ENCODE data around the gene CYS1.
"Not testable (repeated sequence)": the region's sequence is repeated elsewhere in the genome, so short reads cannot be mapped to it uniquely, and the experiment has no call there.

CYS1 gene, protein sequence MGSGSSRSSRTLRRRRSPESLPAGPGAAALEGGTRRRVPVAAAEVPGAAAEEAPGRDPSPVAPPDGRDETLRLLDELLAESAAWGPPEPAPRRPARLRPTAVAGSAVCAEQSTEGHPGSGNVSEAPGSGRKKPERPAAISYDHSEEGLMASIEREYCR

DNA sequence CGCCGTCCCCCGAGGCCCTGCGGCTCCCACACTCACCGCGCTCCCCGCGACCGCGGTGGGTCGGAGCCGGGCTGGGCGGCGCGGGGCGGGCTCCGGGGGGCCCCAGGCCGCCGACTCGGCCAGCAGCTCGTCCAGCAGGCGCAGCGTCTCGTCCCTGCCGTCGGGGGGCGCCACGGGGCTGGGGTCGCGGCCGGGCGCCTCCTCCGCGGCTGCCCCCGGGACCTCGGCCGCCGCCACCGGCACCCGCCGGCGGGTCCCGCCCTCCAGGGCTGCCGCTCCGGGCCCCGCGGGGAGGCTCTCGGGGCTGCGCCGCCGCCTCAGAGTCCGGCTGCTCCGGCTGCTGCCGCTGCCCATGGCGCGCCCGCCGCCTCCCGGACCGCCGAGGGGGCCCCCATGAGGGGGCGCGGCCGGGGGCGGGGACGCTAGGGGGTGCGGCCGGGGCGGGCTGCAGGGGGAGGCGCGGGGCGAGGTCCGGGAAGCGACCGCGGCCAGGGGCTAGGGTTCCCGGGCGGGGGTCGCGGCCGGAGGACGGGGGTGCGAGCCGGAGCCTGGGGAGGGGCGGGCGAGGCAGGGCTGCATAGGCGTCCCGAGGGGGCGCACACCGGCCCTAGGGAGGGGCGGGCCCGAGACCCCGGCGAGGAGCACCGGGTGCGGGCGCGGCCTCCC is at the start of gene CYS1:
CYS1 (minus strand) TSS at position 542 of the 666 bp plus-strand sequence; CDS start at position 354, 188 bp downstream.
- peak; percentile 20 for DNase-seq (ENCODE audit: low read depth)

DNA sequence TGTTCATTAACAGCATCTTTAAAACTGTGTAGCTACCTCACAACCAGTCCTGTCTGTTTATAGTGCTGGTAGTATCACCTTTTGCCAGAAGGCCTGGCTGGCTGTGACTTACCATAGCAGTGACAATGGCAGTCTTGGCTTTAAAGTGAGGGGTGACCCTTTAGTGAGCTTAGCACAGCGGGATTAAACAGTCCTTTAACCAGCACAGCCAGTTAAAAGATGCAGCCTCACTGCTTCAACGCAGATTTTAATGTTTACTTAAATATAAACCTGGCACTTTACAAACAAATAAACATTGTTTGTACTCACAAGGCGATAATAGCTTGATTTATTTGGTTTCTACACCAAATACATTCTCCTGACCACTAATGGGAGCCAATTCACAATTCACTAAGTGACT is 49.3 kb upstream of the CYS1 start:
- no peak for DNase-seq (ENCODE audit: low read depth)

DNA sequence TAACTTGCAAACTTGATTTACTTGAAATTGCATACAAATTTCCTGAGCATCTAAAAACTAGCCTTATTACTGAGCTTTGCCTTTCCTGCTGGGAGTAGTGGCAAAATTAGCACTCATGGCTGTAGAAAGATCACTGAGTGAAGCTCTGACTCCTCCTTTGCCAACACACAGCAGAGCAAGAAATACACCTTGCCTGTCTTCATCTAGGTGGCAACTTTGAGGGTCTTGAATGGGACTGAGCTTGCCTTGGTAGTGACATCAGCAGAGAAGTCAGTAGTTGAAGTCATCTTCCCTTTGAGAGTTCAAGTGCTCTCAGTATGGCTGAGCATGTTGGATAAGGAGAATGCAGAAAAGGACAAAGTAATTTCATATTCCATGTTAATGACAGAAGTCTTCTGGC is 48.2 kb upstream of the CYS1 start:
- DNase-seq (ENCODE audit: low read depth) = no peak

DNA sequence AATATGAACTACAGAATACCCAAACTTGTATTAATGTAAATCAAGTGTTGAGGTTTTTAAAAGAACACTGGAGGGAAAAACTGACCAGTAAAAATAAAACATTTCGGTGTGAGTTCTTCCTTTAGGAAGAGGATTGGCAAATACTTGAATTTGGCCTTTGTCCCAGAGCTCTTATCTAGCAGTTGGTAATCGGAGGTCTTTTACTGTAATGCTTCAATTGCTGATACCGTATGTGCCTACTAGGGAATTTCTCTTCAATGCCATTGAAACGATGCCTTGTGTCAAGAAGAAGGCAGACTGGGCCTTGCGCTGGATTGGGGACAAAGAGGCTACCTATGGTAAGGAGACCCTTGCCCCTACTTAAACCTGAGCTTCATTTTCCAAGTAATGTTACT is 46.4 kb upstream of the CYS1 start:
- DNase-seq (ENCODE audit: low read depth) = peak; percentile 22

DNA sequence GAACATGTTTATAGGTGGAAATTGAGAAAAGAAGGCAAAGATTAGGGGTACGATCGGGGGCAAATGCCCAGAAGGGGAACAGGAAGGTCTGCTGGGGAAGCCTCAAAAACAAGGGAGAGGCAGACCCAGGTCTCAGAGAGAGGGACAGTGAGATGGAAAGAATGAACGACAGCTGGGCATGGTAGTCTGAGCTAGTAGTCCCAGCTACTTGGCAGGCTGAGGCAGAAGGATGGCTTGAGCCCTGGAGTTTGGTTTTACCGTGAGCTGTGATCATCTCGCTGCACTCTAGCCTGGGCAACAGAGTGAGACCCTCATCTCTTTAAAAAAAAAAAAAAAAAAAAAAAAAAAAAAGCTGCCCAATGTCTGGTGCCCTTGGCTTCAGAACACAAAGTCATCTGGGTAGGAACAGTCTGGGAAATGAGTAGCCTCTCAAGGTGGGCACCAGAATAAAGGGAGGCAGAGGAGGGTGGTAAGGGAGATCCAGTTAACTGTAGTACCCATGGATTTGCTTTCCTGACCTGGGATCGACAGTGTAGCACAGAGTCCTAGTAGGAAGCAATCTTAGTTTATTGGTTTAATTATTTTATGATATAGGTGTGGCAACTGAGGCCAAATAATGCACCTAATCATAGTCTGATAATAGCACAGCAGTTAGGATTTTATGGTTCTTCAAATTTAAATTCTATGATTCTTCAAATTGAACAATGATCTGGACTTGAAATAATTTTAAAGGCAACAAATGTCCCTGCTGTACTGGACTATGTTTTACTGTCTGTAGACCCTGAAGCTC is 45.8 kb upstream of the CYS1 start:
- no peak for DNase-seq (ENCODE audit: low read depth)

DNA sequence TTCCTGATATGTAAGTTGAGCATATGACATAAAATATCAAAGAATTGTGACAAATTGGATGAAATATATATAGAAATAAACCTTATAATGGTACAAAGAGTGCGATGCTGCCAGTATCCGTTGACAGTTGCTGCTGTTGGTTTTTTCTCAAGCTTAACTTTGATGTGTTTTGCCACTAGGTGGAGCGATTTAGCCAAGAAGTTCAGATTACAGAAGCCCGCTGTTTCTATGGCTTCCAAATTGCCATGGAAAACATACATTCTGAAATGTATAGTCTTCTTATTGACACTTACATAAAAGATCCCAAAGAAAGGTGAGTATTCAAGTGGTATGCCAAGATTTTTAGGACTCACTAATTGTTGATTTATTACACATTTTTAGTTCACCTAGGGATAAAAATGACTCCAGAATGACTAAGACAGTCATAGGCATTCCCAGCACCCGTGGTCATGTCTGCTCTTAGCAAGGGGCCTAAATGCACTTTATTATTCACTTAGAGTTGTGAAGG is 44.4 kb upstream of the CYS1 start:
- peak; percentile 78 for DNase-seq (ENCODE audit: low read depth)

DNA sequence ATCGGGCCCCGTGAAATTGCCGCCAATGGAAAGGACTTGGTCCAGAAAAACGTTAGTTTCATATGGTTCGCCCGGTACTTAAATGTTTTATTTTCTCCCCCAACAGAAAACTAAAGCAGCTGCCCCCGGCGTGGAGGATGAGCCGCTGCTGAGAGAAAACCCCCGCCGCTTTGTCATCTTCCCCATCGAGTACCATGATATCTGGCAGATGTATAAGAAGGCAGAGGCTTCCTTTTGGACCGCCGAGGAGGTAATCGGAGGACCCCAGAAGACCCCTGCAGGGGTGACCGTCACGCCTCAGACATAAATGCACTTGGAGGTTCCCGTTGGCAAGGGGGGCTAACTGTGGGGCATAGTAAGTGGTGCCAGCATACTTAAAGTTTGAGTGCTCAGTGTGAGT is 43.1 kb upstream of the CYS1 start:
- no peak for DNase-seq (ENCODE audit: low read depth)

DNA sequence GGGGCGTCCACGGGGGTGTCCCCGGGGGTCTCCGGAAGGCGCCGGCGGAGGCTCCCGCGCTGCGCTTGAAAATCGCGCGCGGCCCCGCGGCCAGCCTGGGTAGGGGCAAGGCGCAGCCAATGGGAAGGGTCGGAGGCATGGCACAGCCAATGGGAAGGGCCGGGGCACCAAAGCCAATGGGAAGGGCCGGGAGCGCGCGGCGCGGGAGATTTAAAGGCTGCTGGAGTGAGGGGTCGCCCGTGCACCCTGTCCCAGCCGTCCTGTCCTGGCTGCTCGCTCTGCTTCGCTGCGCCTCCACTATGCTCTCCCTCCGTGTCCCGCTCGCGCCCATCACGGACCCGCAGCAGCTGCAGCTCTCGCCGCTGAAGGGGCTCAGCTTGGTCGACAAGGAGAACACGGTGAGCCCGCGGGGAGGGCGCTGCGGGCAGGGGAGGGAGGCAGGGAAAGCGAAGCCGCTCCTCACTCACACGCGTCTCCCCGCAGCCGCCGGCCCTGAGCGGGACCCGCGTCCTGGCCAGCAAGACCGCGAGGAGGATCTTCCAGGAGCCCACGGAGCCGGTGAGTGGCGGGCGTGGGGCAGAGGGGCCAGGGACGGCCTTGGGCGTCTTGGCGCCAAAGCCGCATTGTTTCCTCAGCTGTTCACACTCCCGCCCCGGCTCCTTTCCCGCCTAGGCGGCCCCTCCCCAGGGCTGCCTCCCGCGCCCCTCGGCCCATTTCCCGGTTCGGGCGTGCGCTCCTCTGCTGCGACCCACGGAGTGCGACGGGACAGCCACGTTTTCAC is 42.5 kb upstream of the CYS1 start, which contains the start of gene RRM2:
RRM2 (plus strand) TSS at position 240 of the 781 bp plus-strand sequence; CDS start at position 300, 60 bp downstream.
- DNase-seq (ENCODE audit: low read depth) = peak; percentile 94

DNA sequence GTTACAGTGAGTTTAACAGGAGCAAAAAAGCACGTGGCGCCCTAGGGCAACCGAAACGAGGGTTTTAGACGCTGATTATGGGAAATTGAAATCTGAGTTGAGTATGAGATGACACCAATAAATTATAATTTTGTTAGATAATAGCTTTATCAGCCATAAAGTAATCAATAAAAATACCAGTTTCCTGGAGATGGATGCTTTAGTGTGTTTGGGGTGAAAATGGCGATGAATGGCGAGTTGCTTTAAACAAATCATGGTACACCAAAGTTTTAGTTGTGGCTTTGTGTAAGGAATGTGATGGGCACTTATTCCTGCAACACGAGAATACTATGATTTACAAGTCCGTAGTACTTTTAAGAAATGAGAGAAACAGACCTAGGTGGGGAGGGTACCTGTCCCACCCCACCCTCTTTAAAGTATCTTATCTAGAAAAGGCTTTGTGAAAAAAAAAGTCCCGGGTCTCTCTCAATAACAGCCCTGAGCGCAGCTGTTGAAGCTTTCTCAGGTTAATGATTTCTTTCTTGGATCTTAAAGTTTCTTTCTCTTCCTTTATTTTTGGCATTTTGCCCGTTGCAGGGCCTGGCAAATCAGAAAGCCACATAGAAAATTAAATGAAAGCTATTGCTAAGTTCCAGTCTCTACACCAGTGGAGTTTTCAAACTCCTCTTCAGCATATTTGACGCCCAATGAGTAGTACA is 40.8 kb upstream of the CYS1 start:
- DNase-seq (ENCODE audit: low read depth) = peak; percentile 44

DNA sequence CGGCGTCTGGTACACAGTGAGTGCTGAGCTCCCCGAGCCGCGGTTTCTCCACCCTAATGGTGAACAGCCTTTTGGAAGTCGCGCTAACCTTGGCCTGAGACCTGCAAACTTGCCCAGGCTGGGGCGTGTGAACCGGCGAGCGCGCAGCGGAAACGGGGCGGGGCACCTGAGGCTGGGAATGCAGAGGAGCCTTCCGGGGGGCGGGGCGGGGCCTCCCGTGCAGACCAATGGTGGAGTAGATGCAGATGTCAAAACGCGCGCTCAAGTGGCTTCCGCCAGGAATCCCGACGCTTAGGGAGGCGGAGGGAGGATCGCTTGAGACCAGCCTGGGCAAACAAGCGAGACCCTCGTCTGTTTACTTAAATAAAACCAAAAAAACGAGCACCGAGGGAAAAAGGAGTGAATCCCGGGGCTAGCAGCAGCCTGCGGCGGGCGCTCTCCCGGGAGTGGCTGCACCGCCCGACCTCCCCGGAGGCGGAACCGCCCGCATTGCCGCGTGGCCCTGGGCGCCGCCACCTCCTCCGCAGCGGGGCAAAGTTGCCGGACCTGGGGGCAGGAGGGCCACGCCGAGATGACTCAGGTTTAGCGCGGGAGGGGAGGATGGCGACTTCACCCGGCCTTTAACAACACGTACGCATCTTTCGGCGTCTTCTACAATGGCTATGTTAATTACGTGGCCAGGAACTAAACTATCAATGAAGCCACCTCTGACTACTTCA is 40.1 kb upstream of the CYS1 start:
- DNase-seq (ENCODE audit: low read depth) = peak; percentile 94

DNA sequence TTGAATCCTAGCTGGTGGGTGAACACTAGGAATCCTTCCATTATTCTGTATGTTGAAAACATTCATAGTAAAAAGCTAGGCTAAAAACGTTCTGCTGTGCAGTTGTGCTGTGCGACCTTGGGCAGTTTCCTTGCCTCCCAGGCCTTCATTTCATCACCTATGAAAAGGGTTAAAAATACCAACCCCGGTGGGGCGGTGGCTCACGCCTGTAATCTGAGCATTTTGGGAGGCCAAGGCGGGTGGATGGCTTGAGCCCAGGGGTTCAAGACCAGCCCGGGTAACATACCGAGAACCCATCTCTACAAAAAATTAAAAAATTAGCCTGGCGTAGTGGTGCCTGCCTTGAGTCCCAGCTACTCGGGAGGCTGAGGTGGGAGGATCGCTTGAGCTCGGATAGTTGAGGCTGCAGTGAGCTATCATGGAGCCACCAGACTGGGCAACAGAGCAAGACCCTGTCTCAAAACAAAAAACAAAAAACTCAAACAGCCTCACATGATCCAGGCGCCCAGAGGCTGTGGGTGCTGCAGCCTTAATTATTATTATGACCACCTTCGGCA is 39.5 kb upstream of the CYS1 start:
- no peak for DNase-seq (ENCODE audit: low read depth)

DNA sequence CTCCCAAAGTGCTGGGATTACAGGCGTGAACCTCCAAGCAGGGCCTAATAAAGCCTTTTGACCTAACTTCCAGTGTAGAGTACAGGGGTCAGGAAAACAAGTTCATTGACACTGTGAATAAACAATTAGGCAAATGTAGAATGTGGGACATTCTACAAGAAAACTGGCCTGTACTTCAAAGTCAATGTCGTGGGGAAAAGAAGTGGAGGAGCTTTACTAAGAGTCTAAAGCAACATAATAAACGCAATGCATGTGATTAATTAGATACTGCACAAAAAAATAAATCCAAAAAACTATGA is 38.8 kb upstream of the CYS1 start:
- DNase-seq (ENCODE audit: low read depth) = no peak

DNA sequence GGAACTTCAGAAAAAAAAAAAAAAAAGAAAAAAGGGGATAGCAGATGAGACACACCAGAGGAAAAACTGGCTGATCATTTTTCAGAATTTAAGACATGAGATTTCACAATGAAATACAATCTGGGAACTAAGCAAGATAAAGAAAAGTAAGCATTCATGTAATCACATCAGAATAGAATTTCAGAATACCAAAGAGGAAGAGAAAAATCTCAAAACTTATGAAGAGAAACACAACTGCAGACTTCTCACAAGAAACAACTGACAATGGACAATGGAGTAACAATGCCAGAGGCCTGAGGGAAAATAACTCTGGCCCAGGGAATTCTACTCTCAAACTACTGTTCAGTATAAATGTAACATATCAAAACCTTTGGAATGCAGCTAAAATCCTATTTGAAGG is 29.1 kb upstream of the CYS1 start:
- no peak for DNase-seq (ENCODE audit: low read depth)

DNA sequence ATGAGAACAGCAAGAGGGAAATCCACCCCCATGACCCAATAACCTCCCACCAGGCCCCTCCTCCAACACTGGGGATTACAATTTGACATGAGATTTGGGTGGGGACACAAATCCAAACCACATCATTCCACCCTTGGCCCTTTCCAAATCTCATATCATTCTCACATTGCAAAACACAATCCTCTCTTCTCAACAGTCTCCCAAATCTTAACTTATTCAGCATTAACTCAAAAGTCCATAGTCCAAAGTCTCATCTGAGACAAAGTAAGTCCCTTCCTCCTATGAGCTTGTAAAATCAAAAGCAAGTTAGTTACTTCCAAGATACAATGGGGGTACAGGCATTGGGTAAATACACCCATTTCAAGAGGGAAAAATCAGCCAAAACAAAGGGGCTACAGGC is 24.7 kb upstream of the CYS1 start:
- DNase-seq (ENCODE audit: low read depth) = not testable (repeated sequence)

DNA sequence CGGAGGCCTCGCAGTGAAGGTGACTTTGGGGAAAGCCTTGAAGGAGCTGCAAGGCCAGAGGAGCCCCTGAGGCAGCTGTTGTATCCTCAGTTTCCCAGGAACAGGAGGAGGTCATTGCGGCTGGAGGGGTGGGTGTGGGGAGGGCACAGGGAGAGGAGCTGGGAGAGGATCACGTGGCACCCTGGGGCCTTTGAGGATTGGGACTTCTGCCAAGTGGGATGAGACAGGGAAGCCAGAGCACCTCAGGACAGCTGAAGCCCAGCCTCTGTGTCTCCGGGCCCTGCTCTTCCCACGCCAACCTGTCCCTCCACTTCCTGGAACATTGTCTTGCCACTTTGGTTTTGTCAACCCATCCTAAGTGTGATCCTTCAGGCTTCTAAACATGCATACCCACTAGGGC is 23.0 kb upstream of the CYS1 start:
- DNase-seq (ENCODE audit: low read depth) = no peak

DNA sequence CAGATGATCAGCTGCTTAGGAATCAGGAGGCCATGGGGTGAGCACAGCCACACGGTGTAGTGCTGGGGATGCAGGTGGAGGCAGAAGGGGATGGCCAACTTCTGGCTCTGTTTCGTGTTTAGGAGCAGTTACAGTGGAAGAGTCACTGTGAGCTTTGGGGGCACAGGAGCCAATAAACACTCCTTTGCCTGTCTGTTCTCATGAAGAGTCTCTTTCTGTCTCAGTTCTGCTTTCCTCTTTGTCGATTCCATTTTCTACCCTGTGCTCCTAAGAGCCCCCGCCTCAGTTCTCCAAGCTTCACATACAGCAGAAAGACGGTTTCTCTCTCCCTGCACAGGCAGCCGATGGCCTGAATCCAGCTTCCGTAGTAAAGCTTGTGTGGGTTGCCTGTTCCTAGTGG is 21.3 kb upstream of the CYS1 start:
- DNase-seq (ENCODE audit: low read depth) = no peak

DNA sequence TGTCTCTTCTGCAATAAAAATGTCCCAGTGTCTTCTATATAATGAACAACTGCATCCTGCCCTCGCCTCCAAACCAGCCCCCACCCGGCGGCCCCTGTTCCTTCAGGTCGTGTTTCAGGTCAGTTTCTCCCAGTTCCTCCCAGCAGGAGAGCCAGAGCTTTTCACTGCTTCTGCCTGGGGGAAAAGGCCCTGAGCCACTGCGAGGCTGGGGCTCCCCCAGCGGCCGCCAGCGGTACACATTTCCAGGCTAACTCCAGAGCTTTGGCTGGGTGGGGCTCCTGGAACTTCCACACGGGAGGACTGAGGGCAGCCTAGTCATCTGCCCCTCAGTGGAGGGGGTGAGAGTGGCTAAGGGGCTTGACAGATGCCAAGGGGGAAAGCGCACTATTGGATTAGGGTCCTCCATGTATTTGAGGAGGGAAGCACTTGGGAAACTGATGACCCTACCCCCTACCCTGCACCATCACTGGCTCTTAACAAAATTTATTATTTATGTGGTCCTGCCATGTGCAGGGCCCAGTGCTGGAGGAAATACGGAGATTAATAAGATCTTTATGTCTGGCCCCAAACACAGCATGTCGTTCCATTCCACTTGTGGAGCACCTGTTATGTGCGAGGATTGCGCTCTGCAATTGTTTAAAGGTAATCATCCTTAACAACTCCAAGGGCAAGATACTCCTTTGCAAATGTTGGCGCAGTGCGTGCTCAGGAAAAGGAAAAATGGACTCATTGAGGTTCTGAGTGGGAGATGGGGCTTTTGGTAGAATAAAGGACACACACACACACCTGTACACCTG is 17.3 kb upstream of the CYS1 start:
- DNase-seq (ENCODE audit: low read depth) = peak; percentile 73

DNA sequence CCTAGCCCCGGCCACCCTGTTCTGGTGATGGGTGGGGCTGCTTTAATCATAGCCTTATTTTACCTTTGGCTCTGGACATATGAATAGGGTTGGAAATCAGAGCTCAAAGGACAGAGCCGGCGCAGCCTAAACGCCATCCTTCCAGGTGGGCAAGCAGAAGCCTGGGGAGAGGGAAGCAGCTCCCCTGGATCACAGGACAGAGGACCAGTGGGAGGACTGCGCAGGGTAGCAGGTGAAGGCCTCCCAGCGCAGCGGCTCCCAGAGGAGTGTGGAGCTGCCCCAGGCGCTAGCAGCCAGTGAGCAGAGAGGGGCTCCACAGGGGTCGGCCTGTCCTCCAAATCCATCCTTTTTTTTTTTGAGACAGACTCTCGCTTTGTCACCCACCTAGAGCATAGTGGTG is 16.4 kb upstream of the CYS1 start:
- DNase-seq (ENCODE audit: low read depth) = no peak

DNA sequence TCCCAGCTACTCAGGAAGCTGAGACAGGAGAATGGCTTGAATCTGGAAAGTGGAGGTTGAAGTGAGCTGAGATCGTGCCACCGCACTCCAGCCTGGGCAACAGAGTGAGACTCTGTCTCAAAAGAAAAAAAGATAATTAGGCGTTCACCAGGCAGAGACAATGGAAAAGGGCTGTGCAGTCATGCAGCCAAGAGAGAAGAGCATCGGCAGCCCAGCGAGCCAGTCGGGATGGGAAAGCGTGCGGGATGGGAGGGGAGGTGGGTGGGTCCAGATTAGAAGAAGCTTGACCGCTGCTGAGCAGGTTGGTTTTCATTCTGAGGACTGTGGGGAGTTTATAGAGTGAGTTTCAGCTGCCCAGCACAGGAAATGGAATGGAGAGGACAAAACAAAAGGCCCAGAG is 15.0 kb upstream of the CYS1 start:
- no peak for DNase-seq (ENCODE audit: low read depth)

DNA sequence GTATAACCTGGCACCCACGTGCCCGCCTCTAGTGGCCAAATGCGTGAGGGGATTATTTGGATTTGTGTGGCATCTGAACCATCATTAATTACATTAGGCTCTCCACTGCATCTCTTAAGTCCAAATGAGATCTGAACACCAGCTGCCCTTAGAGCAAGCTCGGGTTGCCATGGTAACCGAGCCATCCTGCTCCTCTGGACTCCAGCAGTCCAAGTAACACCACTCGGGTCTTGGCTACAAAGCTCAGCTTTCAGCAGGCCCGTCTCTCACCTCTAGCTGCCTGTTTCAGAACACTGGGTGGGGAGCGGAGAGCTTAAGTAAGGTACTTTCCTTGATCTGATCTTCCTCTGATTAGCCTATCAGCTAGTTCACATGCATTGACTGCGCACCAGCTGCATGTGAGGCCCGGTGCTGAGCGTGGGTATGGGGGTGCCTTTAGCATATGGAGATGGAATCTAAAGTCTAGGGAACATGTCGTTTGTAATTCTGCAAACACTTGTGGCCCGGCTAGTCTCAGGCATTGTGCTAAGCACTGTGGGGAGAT is 14.1 kb upstream of the CYS1 start:
- no peak for DNase-seq (ENCODE audit: low read depth)
